ENCODE data around the gene BSDC1. TPM values are rescaled to one million over a fixed set of nuclear protein-coding genes. Genes with fewer than 3 reads are reported as not detected.

BSDC1 gene
- total and polyA plus RNA-seq, 2 of the 13 experiments (the other 11 are each of a cell fraction or from before 2014, with no cell fraction given), result 40.3 to 64.2 TPM

DNA sequence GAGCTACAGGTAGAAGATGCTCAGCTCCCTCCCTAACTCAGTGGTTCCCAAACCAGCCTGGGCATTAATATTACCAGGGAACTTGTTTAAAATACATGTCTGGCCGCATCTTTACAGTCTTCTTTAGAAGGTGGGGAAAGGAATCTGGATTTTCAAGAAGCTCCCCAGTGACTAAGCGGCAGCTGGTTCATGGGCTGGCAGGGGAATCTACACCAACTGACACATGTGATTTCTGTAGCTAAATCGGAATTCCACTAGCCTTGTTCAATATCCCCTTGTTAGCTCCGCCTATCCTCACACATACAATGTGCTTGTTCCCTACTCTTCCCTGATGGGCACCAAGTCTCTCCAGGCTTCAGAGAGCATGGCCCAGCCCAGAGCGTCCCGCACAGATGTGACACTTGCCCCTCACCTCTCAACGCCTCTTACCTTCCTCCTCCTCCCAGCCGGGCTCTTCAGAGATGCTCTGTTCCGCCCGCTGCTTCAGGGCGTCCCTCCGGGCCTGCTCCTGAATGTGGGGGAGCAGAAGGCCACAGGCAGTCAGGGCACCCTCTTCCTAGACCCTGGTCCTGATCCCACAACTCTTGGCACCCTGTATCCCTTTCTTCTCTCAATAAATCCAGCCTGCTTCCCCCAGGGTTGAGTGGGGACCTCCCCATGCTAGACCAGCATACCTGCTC, 16.6 kb downstream of the BSDC1 start (continued):
- no peak for TF ChIP-seq SMAD9 (CRISPR knock-in tag; IDR thresholded peaks at IDR 0.05)

DNA sequence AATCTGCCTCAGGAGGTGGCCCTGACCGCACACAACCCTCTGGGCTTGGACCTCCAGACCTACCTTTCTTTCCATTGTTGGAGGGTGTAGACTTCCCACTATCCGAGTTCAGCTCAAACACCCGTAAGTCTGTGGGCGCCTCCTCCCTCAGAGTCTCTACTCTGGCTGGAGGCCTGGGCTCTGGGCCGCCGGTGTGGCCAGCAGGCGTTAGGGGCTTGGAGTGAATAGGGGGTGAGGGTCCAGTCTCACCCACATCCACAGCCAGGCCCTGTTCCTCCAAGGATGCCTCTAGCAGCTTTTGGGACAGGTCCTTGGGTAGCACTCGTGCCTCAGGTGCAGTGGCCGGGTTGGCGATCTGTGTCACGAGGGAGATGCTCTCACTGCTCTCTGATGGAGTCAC, 18.0 kb downstream of the BSDC1 start:
- Histone ChIP-seq H3K79me2 (ENCODE audit: insufficient read depth, low read length) (no peaks in the 10 kb centered on the region), H3K4me1 (ENCODE audit: insufficient read depth, low read length) (no peaks in the 10 kb centered on the region), H3K36me3 (replicated peaks in 1 of 2; ENCODE audit: control insufficient read depth in 1 of 2, insufficient read depth in 2 of 2, low read length in 2 of 2) (peaks cover 49 to 92% of the 10 kb centered on the region in 2 experiments), H3K9ac (ENCODE audit: insufficient read depth, low read depth, low read length) (no peak overlapping the region), H3K4me3 (replicated peaks in 1 of 3; ENCODE audit: insufficient read depth in 1 of 3, low read depth in 2 of 3, low read length in 3 of 3) (no peak overlapping the region), H3K4me2 (ENCODE audit: low read depth, low read length) (no peak overlapping the region), H3K27ac (ENCODE audit: extremely low read length, insufficient read depth, low read length) (no peak overlapping the region), H3K9me3 (ENCODE audit: low read length) (no peaks in the 10 kb centered on the region), H3K27me3 (ENCODE audit: control insufficient read depth in 1 of 2, insufficient read depth in 2 of 2, low read length in 2 of 2) (no peaks in the 10 kb centered on the region), H4K20me1 (ENCODE audit: insufficient read depth, low read length) (no peaks in the 10 kb centered on the region), H2AFZ (ENCODE audit: low read length) (no peak overlapping the region)
- BruUV-seq (replicated peaks), result no TSS peak
- DNase-seq (ENCODE audit: low spot score) (no peak), ATAC-seq (no peak), FAIRE-seq (no peak)
- in situ Hi-C loops (cut with HindIII; ENCODE audit: extremely low pct_ligation_motif_present, low pct_unique_long_range_greater_than_20kb) (no loop called here), intact Hi-C loops (cut with micrococcal nuclease; ENCODE audit: unreplicated experiment) (no loop called here)
- WGBS (ENCODE audit: low lambda C conversion rate), result 95% methylated on average over 8 of the region's 11 CpGs
- ChIA-PET CTCF (ENCODE audit: low intra/inter-chr PET ratio, low total read pairs) (no interaction called here), POLR2A (interaction anchor here (0.6 to 1.5 kb wide), 2 partner anchors 25 to 83 kb away, joined by 3 to 5 read pairs; no protein-coding TSS in a partner anchor)
- TF ChIP-seq TP53 (CRISPR knock-in tag; conservative IDR thresholded peaks at IDR 0.05), result no peak
- no peak for TF ChIP-seq ZNF609 (CRISPR knock-in tag; IDR thresholded peaks at IDR 0.05; ENCODE audit: borderline replicate concordance)

Measured in HepG2 (cell line).